GM21786 (cell line): ENCODE measurements around the gene TPGS1.

Experiments used
- ATAC-seq: cut with Tn5 transposase; IDR thresholded peaks from one replicate; pipeline ENCODE4 v1.9.1; 2021; ENCODE audit not compliant: unreplicated experiment

The TPGS1 gene

GRCh38 chr19:536031-536880, 29.0 kb downstream of the TPGS1 start:
- no peak for ATAC-seq

GRCh38 chr19:536881-537404, 29.6 kb downstream of the TPGS1 start:
- ATAC-seq: no peak

GRCh38 chr19:538641-539428, 31.5 kb downstream of the TPGS1 start:
- ATAC-seq: no peak

- ATAC-seq: no peak
Measured at GRCh38 chr19:539429-540030, 32.2 kb downstream of the TPGS1 start.

- ATAC-seq: no peak
Measured at GRCh38 chr19:540867-541637, 33.8 kb downstream of the TPGS1 start.

GRCh38 chr19:541699-542098, 34.4 kb downstream of the TPGS1 start:
- no peak for ATAC-seq

- ATAC-seq: no peak
Measured at GRCh38 chr19:542173-542866, 35.0 kb downstream of the TPGS1 start.

- no peak for ATAC-seq
Measured at GRCh38 chr19:543910-544608, 36.8 kb downstream of the TPGS1 start, which contains the start of gene GZMM. TSS of gene GZMM (plus strand) at chr19:544053. CDS start at chr19:544072, 19 bp downstream.

- ATAC-seq: no peak
Measured at GRCh38 chr19:547117-547516, 39.8 kb downstream of the TPGS1 start.

GRCh38 chr19:547836-548720, 40.8 kb downstream of the TPGS1 start:
- ATAC-seq: no peak

GRCh38 chr19:548886-549830, 41.9 kb downstream of the TPGS1 start:
- ATAC-seq: no peak

GRCh38 chr19:554817-555216, 47.5 kb downstream of the TPGS1 start:
- ATAC-seq: no peak

- ATAC-seq: no peak
Measured at GRCh38 chr19:555474-555808, 48.1 kb downstream of the TPGS1 start.

GRCh38 chr19:556611-557382, 49.5 kb downstream of the TPGS1 start:
- no peak for ATAC-seq

GRCh38 chr19:558770-559439, 51.6 kb downstream of the TPGS1 start:
- ATAC-seq: no peak

- no peak for ATAC-seq
Measured at GRCh38 chr19:560121-560520, 52.8 kb downstream of the TPGS1 start.
